GM18511 (cell line): ENCODE data around the gene MROH2B.

ENCODE experiments used
- ATAC-seq: cut with Tn5 transposase; IDR thresholded peaks from one replicate; pipeline ENCODE4 v1.9.1; 2021; ENCODE audit warnings: mild to moderate bottlenecking, moderate library complexity; ENCODE audit not compliant: unreplicated experiment

MROH2B gene

GRCh38 chr5:40976041-40976440, 95.1 kb downstream of the MROH2B start:
- no peak for ATAC-seq

- ATAC-seq, result no peak
These were observed 97.7 kb downstream of the MROH2B start for GRCh38 chr5:40973364-40974004.

DNA sequence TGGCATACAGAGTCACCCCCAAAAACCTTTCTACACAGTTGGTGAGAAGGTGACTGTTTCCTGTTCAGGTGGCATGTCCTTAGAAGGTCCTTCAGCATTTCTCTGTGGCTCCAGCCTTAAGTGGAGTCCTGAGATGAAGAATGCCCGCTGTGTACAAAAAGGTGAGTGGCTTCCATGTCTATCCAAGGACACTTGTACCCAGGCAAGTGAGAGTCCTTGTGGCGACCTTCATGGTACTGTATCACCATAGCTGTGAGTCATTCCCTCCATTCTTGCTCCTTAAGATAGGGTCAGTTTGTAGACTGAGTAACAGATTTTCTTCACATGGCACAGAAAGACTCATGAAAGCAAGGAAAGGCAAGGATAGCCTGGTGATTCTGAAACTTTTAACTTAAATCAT, 98.7 kb downstream of the MROH2B start:
- ATAC-seq, result no peak

- no peak for ATAC-seq
These were observed 108.8 kb downstream of the MROH2B start for GRCh38 chr5:40962207-40962955.

GRCh38 chr5:40960037-40960436, 111.1 kb downstream of the MROH2B start:
- no peak for ATAC-seq

GRCh38 chr5:40958811-40959210, 112.3 kb downstream of the MROH2B start:
- no peak for ATAC-seq

DNA sequence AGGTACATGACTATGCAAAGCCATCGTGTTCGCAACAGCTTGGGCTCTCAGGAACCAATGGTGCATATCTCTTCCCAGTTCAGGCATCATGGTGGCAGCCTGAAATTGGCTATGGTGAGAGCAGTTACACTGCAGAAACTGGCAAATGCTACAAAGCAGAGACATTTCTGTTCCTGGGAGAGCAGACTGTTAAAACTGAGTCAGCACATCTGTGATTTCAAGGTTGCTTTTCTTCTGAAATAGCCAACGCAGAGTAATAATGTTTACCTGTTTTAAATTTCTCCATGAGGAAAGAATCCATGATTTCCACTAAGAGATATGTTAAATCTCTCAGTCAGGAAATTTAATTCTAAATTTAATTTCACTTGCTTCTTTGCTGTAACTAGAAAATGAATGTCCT, 114.1 kb downstream of the MROH2B start:
- no peak for ATAC-seq

- no peak for ATAC-seq
These were observed 115.8 kb downstream of the MROH2B start for GRCh38 chr5:40955313-40955712.
